BE2C (cell line): ENCODE measurements around the gene NFKBIA.
"Not testable (repeated sequence)": the region's sequence is repeated elsewhere in the genome, so short reads cannot be mapped to it uniquely, and the experiment has no call there.

ENCODE experiments used
- DNase-seq: peaks from one replicate; pipeline ENCODE4 v3.0.0-alpha.2; 2020
- H3K27me3 ChIP-seq: fragments of 250-450 bp; sonication (Bioruptor Pico); 2 replicates; pipeline ENCODE4 v1.5.1; 2020; ENCODE audit warnings: mild to moderate bottlenecking
- H3K36me3 ChIP-seq: fragments of 250-450 bp; sonication (Bioruptor Pico); 2 replicates; pipeline ENCODE4 v1.5.1; 2020; ENCODE audit warnings: mild to moderate bottlenecking
- H3K4me1 ChIP-seq: fragments of 250-450 bp; sonication (Bioruptor Pico); 2 replicates; pipeline ENCODE4 v1.5.1; 2020
- H3K4me3 ChIP-seq: 2 replicates; pipeline ENCODE4 v1.5.1; 2011; ENCODE audit warnings: low read depth, low read length
- H3K9me3 ChIP-seq: fragments of 250-450 bp; sonication (Bioruptor Pico); 2 replicates; pipeline ENCODE4 v1.5.1; 2020
- CTCF ChIP-seq: IDR thresholded peaks from 2 replicates; pipeline ENCODE4 v1.5.1; 2012; ENCODE audit warnings: mild to moderate bottlenecking, low read depth, low read length

The NFKBIA gene

GRCh38 chr14:35374263-35374712 lies 30.3 kb downstream of the NFKBIA start:
- no peaks in the 10 kb centered on the region for H3K27me3 ChIP-seq
- no peaks in the 10 kb centered on the region for H3K4me1 ChIP-seq
- no peak for DNase-seq
- no peaks in the 10 kb centered on the region for H3K36me3 ChIP-seq
- no peak overlapping the region for H3K4me3 ChIP-seq
- no peak for TF ChIP-seq CTCF
- H3K9me3 ChIP-seq, result no peaks in the 10 kb centered on the region; the same call in 1 of the 2 replicates

GRCh38 chr14:35373208-35373607 lies 31.3 kb downstream of the NFKBIA start:
- not testable (repeated sequence) for H3K36me3 ChIP-seq, H3K9me3 ChIP-seq

GRCh38 chr14:35370969-35371368 lies 33.6 kb downstream of the NFKBIA start:
- Histone ChIP-seq H3K4me3 (no peak overlapping the region), H3K27me3 (no peaks in the 10 kb centered on the region), H3K4me1 (no peaks in the 10 kb centered on the region), H3K9me3 (no peaks in the 10 kb centered on the region; the same call in 1 of the 2 replicates), H3K36me3 (no peaks in the 10 kb centered on the region)
- no peak for TF ChIP-seq CTCF
- no peak for DNase-seq

More at GRCh38 chr14:35373208-35373607, 31.3 kb downstream of the NFKBIA start:
- not testable (repeated sequence) for H3K4me1 ChIP-seq, H3K27me3 ChIP-seq, DNase-seq, H3K4me3 ChIP-seq

GRCh38 chr14:35369701-35370191 lies 34.8 kb downstream of the NFKBIA start:
- no peaks in the 10 kb centered on the region for H3K36me3 ChIP-seq
- H3K27me3 ChIP-seq, result no peaks in the 10 kb centered on the region
- TF ChIP-seq CTCF, result no peak
- no peak overlapping the region for H3K4me3 ChIP-seq
- no peak for DNase-seq
- no peaks in the 10 kb centered on the region for H3K4me1 ChIP-seq
- no peaks in the 10 kb centered on the region; the same call in 1 of the 2 replicates for H3K9me3 ChIP-seq

GRCh38 chr14:35368583-35369392 lies 35.8 kb downstream of the NFKBIA start:
- no peaks in the 10 kb centered on the region for H3K4me1 ChIP-seq
- no peak overlapping the region for H3K4me3 ChIP-seq
- no peaks in the 10 kb centered on the region for H3K36me3 ChIP-seq
- no peaks in the 10 kb centered on the region for H3K27me3 ChIP-seq
- no peak for TF ChIP-seq CTCF
- DNase-seq, result no peak
- H3K9me3 ChIP-seq, result no peaks in the 10 kb centered on the region; the same call in 1 of the 2 replicates

- H3K36me3 ChIP-seq, result no peaks in the 10 kb centered on the region
- no peaks in the 10 kb centered on the region for H3K27me3 ChIP-seq
- H3K4me3 ChIP-seq, result no peak overlapping the region
- DNase-seq, result no peak
- no peaks in the 10 kb centered on the region; the same call in 1 of the 2 replicates for H3K9me3 ChIP-seq
- TF ChIP-seq CTCF, result no peak
- no peaks in the 10 kb centered on the region for H3K4me1 ChIP-seq
Measured at GRCh38 chr14:35368139-35368460, 36.4 kb downstream of the NFKBIA start.
